Measurements from ENCODE around the gene DAB1. TPM values are rescaled to one million over a fixed set of nuclear protein-coding genes. Genes with fewer than 3 reads are reported as not detected.

The DAB1 gene
- total and polyA plus RNA-seq, 2 of the 8 experiments (the other 6 are each of a cell fraction or from before 2014, with no cell fraction given): 4.4 to 11.8 TPM

DNA sequence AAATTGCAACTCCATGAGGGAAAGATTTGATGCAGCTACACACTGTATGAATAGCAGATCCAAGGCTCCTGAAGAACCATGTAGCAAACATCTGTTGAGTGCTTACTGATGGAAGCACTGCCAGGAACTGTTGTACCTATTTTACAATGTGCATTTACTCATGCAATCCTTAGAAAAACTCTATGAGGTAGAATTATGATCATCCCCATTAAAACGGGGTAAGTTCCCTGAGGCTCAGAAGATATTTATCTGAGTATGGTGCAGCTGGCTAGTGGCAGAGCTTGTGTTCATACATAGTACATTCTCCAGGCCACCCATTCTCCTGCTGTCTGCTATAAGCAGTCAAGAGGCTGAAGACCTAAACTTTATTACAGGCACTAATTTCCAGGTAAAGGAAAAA, 403.6 kb downstream of the DAB1 start:
- no peak for FAIRE-seq
- POLR2A ChIA-PET (ENCODE audit: partially characterized antibody): no interaction called here
- TF ChIP-seq TAF1 (IDR thresholded peaks at IDR 0.05; ENCODE audit: low read depth, low read length) (no peak), ZNF274 (IDR thresholded peaks at IDR 0.05; ENCODE audit: borderline replicate concordance, extremely low read depth, low read length) (no peak), HDAC2 (IDR thresholded peaks at IDR 0.05; ENCODE audit: borderline replicate concordance in 1 of 2, low read depth in 2 of 2, low read length in 2 of 2) (no peak), RXRA (IDR thresholded peaks at IDR 0.05; ENCODE audit: insufficient read depth, low read depth, low read length) (no peak), RNF2 (IDR thresholded peaks at IDR 0.05; ENCODE audit: borderline replicate concordance, low read depth, low read length, missing control alignments, poor library complexity, severe bottlenecking) (no peak), SAP30 (IDR thresholded peaks at IDR 0.05; ENCODE audit: insufficient read depth, insufficient replicate concordance, low read length) (no peak), BRCA1 (IDR thresholded peaks at IDR 0.05; ENCODE audit: low read depth, low read length) (no peak), CTCF (IDR thresholded peaks at IDR 0.05; ENCODE audit: control extremely low read depth in 1 of 3, insufficient read depth in 1 of 3, low read depth in 1 of 3, low read length in 3 of 3) (no peak), EP300 (IDR thresholded peaks at IDR 0.05; ENCODE audit: borderline replicate concordance in 1 of 2, low read depth in 2 of 2, low read length in 2 of 2) (no peak), TBP (IDR thresholded peaks at IDR 0.05; ENCODE audit: low read depth, low read length) (no peak)

More for the DNA sequence above, 403.6 kb downstream of the DAB1 start:
- H3K4me3 ChIP-seq (ENCODE audit: extremely low read depth in 1 of 4, insufficient read depth in 2 of 4, low read depth in 3 of 4, low read length in 4 of 4): no peak overlapping the region
- H2BK120ac ChIP-seq (replicated peaks; ENCODE audit: low read depth, low read length): no peak overlapping the region
- no peak overlapping the region for H4K91ac ChIP-seq (replicated peaks; ENCODE audit: insufficient read length, low read length)
- no peak overlapping the region for H2BK5ac ChIP-seq (ENCODE audit: low read depth, low read length)
- no peak overlapping the region for H3K18ac ChIP-seq (ENCODE audit: extremely low read depth, low read length)
- no peaks in the 10 kb centered on the region for H3K79me2 ChIP-seq (ENCODE audit: control insufficient read depth in 1 of 2, insufficient read depth in 2 of 2, low read length in 2 of 2)
- H2AFZ ChIP-seq (ENCODE audit: low read length): no peak overlapping the region
- peaks cover 0 to 5% (median under 1%) of the 10 kb centered on the region in 4 experiments; a peak in 3 of 7 replicates for H3K4me1 ChIP-seq (replicated peaks in 1 of 4; ENCODE audit: control insufficient read depth in 3 of 4, insufficient read depth in 4 of 4, low read length in 3 of 4)
- H3K56ac ChIP-seq (replicated peaks; ENCODE audit: insufficient read length, low read depth, low read length): no peak overlapping the region
- H3K36me3 ChIP-seq (ENCODE audit: control insufficient read depth in 2 of 4, insufficient read depth in 4 of 4, low read length in 3 of 4): no peaks in the 10 kb centered on the region
- H3K27ac ChIP-seq (ENCODE audit: low read depth, low read length): no peak overlapping the region
- H2BK12ac ChIP-seq (ENCODE audit: low read depth, low read length): no peak overlapping the region
- 86% methylated on average over 1 of the region's 1 CpG; no CpG with 5 or more reads in 1 of the 2 experiments for WGBS, 2 experiments (ENCODE audit: extremely low coverage in 1 of 2, insufficient coverage in 1 of 2, insufficient read length in 1 of 2, insufficient replicate concordance in 2 of 2, low coverage in 1 of 2, low lambda C conversion rate in 2 of 2, missing lambda C conversion rate in 1 of 2)
- no peak overlapping the region for H2BK15ac ChIP-seq (ENCODE audit: low read length)
- no peak overlapping the region for H4K8ac ChIP-seq (ENCODE audit: extremely low read depth, insufficient read depth, low read length)
- H2BK20ac ChIP-seq (ENCODE audit: low read length): no peak overlapping the region
- no peak overlapping the region for H3K4ac ChIP-seq (replicated peaks; ENCODE audit: insufficient read length, low read depth, low read length)
- H3K4me2 ChIP-seq (ENCODE audit: insufficient read depth in 1 of 2, low read depth in 2 of 2, low read length in 2 of 2): no peak overlapping the region
- no peaks in the 10 kb centered on the region for H3K9me3 ChIP-seq (ENCODE audit: insufficient read depth in 2 of 2, low read depth in 1 of 2, low read length in 1 of 2)
- no peak for DNase-seq (ENCODE audit: low read depth in 1 of 2, low spot score in 2 of 2)
- no peak overlapping the region for H2AK5ac ChIP-seq (ENCODE audit: low read depth, low read length)
- H3K79me1 ChIP-seq (ENCODE audit: low read depth, low read length): no peaks in the 10 kb centered on the region
- H3K27me3 ChIP-seq (replicated peaks in 1 of 4; ENCODE audit: control insufficient read depth in 3 of 4, extremely low read depth in 1 of 4, insufficient read depth in 3 of 4, low read length in 3 of 4): no peaks in the 10 kb centered on the region
- CTCF ChIA-PET (ENCODE audit: partially characterized antibody): interaction anchor here (1.1 to 3.8 kb wide), 3 partner anchors 9 to 42 kb away, joined by 3 to 15 read pairs (median 3); no protein-coding TSS in a partner anchor
- H4K5ac ChIP-seq (ENCODE audit: insufficient read length, low read depth, low read length): no peak overlapping the region
- no peak overlapping the region for H3K9ac ChIP-seq (replicated peaks in 1 of 4; ENCODE audit: extremely low read depth in 1 of 4, low read depth in 3 of 4, low read length in 3 of 4)
- no peak overlapping the region for H3K23ac ChIP-seq (ENCODE audit: insufficient read length)
- H3K23me2 ChIP-seq (ENCODE audit: low read depth, low read length): no peaks in the 10 kb centered on the region
- H4K20me1 ChIP-seq (replicated peaks in 1 of 2; ENCODE audit: control insufficient read depth in 1 of 2, insufficient read depth in 2 of 2, low read length in 2 of 2): peaks cover 0 to 3% of the 10 kb centered on the region in 2 experiments
- no peak overlapping the region for H3K14ac ChIP-seq (ENCODE audit: insufficient read length)

Measured in H1 (cell line).